ENCODE results near the gene TRIOBP. TPM values are rescaled to one million over a fixed set of nuclear protein-coding genes. Genes with fewer than 3 reads are reported as not detected.

The TRIOBP gene
- total and polyA plus RNA-seq, 2 donors (not counting 3 experiments of a cell fraction or from before 2014, with no cell fraction given), result 60.6 to 104 TPM

- Histone ChIP-seq H3K4me1 (ENCODE audit: control insufficient read depth, extremely low read depth, insufficient read depth, low read length) (peaks cover 68% of the 10 kb centered on the region), H3K9me3 (replicated peaks; ENCODE audit: control insufficient read depth, insufficient read depth, low read length) (no peaks in the 10 kb centered on the region), H3K27ac (ENCODE audit: insufficient read depth, low read depth, low read length) (peak overlapping the region; percentile 58), H3K4me2 (ENCODE audit: insufficient read depth, low read length) (peak overlapping the region; percentile 81), H3K27me3 (ENCODE audit: control insufficient read depth in 2 of 2, insufficient read depth in 2 of 2, low read length in 2 of 2) (no peaks in the 10 kb centered on the region), H4K20me1 (replicated peaks; ENCODE audit: control insufficient read depth, extremely low read depth, insufficient read depth, low read length) (no peaks in the 10 kb centered on the region), H3K4me3 (replicated peaks in 1 of 3; ENCODE audit: insufficient read depth in 1 of 3, low read depth in 1 of 3, low read length in 3 of 3) (no peak overlapping the region), H2AFZ (ENCODE audit: low read depth, low read length) (no peak overlapping the region), H3K9ac (replicated peaks; ENCODE audit: extremely low read depth, insufficient read depth, low read length) (no peak overlapping the region), H3K36me3 (ENCODE audit: control insufficient read depth in 2 of 2, extremely low read depth in 1 of 2, insufficient read depth in 2 of 2, low read length in 2 of 2) (peaks cover 0 to 3% of the 10 kb centered on the region in 2 experiments), H3K9me1 (replicated peaks; ENCODE audit: control insufficient read depth, extremely low read depth, insufficient read depth, low read length) (no peaks in the 10 kb centered on the region), H3K79me2 (ENCODE audit: control insufficient read depth, insufficient read depth, low read length) (peaks cover 56% of the 10 kb centered on the region)
- peak; percentile 69 for FAIRE-seq
- TF ChIP-seq POLR2AphosphoS5 (IDR thresholded peaks at IDR 0.05; ENCODE audit: insufficient read depth, low read depth, low read length), result no peak
- no peak for TF ChIP-seq GATA2 (IDR thresholded peaks at IDR 0.05; ENCODE audit: insufficient read depth, insufficient read length, low read depth, low read length)
- no peak for TF ChIP-seq CTCF (IDR thresholded peaks at IDR 0.05; ENCODE audit: extremely low read depth in 1 of 2, insufficient read depth in 1 of 2, low read depth in 1 of 2, low read length in 2 of 2)
- TF ChIP-seq POLR2A (IDR thresholded peaks at IDR 0.05; ENCODE audit: low read depth, low read length), result no peak
- no peak for TF ChIP-seq JUN (IDR thresholded peaks at IDR 0.05; ENCODE audit: borderline replicate concordance, insufficient read depth, insufficient read length, low read depth)
- no peak for TF ChIP-seq MAX (IDR thresholded peaks at IDR 0.05; ENCODE audit: insufficient read depth, insufficient read length)
- no peak for TF ChIP-seq EZH2 (IDR thresholded peaks at IDR 0.05; ENCODE audit: borderline replicate concordance, low read depth, low read length, severe bottlenecking)
- no peak for TF ChIP-seq FOS (IDR thresholded peaks at IDR 0.05; ENCODE audit: borderline replicate concordance, insufficient read depth, low read length)
- no peak for TF ChIP-seq MYC (IDR thresholded peaks at IDR 0.05; ENCODE audit: low read depth, low read length)
- ChIA-PET POLR2A (interaction anchor here (1.1 kb wide), 2 partner anchors 13 to 56 kb away, joined by 3 read pairs; a partner anchor contains a TSS), CTCF (interaction anchor here (0.6 to 1.7 kb wide), 6 partner anchors 11 to 67 kb away, joined by 3 to 4 read pairs (median 4); no protein-coding TSS in a partner anchor)
- dilution Hi-C loops (cut with MboI; ENCODE audit: extremely low pct_ligation_motif_present, low sequenced_read_pairs) (no loop called here), intact Hi-C loops (cut with micrococcal nuclease) (loop anchor here (5.0 kb wide), 1 partner anchor 141 kb away; the partner anchor contains the start of gene GGA1)
- BruUV-seq (replicated peaks), result no TSS peak
- no peak for DNase-seq (ENCODE audit: low read depth, low spot score)
Measured at GRCh38 chr22:37748659-37749058, 51.8 kb downstream of the TRIOBP start.

Data from endothelial cell of umbilical vein (primary cell).